CD14-positive monocyte (primary cell): Measurements from ENCODE around the gene ALKBH3. TPM values are rescaled to one million over a fixed set of nuclear protein-coding genes. Genes with fewer than 3 reads are reported as not detected.
A peak's percentile ranks its signal among the peaks of the same experiment; 100 is the strongest.

Experiments used
- DNase-seq, 3 donors: peaks; one replicate each; pipeline ENCODE4 v3.0.0-alpha.2; 2011 to 2022
- H2AFZ ChIP-seq: 2 replicates; pipeline ENCODE4 v1.6.0; 2012; ENCODE audit warnings: mild to moderate bottlenecking, low read depth, low read length, inconsistent platforms; ENCODE audit not compliant: insufficient read depth, poor library complexity, severe bottlenecking
- H3K27ac ChIP-seq, 2 donors: 1 replicate in 1 of 2; 2 replicates in 1 of 2; pipeline ENCODE4 v1.5.1; 2012 to 2013; ENCODE audit warnings: low read length in 2 of 2, control low read depth in 1 of 2, inconsistent platforms in 1 of 2, low read depth in 1 of 2, mild to moderate bottlenecking in 1 of 2
- H3K27me3 ChIP-seq, 2 donors: one replicate each; pipeline versions ENCODE4 v1.6.0 to v1.6.1; 2011 to 2013; ENCODE audit warnings: low read length in 2 of 2; ENCODE audit not compliant: control insufficient read depth in 2 of 2, insufficient read depth in 2 of 2
- H3K36me3 ChIP-seq, 2 donors: replicated peaks in 1 of 2; 1 replicate in 1 of 2; 2 replicates in 1 of 2; pipeline versions ENCODE4 v1.5.1 to v1.6.1; 2012 to 2013; ENCODE audit warnings: low read length in 2 of 2, control low read depth in 1 of 2, inconsistent platforms in 1 of 2, mild to moderate bottlenecking in 1 of 2; ENCODE audit not compliant: insufficient read depth in 2 of 2, control insufficient read depth in 1 of 2
- H3K4me1 ChIP-seq, 2 donors: 1 replicate in 1 of 2; 2 replicates in 1 of 2; pipeline versions ENCODE4 v1.5.1 to v1.6.1; 2012 to 2013; ENCODE audit warnings: low read length in 2 of 2, control low read depth in 1 of 2, inconsistent platforms in 1 of 2, mild to moderate bottlenecking in 1 of 2, moderate library complexity in 1 of 2; ENCODE audit not compliant: insufficient read depth in 2 of 2, control insufficient read depth in 1 of 2
- H3K4me2 ChIP-seq: replicated peaks from 2 replicates; pipeline ENCODE3; 2012; ENCODE audit warnings: low read length, moderate library complexity, mild to moderate bottlenecking; ENCODE audit not compliant: poor library complexity, severe bottlenecking; ENCODE audit errors: extremely low read depth
- H3K4me3 ChIP-seq, 3 experiments: fragments of 200-600 bp in 1 of 3; sonication (generic) in 1 of 3; replicated peaks in 1 of 3; 1 replicate in 2 of 3; 2 replicates in 1 of 3; pipeline ENCODE4 v1.5.1; 2011 to 2013; ENCODE audit warnings: low read length in 3 of 3, mild to moderate bottlenecking in 3 of 3, control low read depth in 2 of 3, low read depth in 2 of 3, inconsistent platforms in 1 of 3, moderate library complexity in 1 of 3
- H3K79me2 ChIP-seq: 2 replicates; pipeline ENCODE4 v1.6.0; 2012; ENCODE audit warnings: mild to moderate bottlenecking, control low read depth, inconsistent platforms, low read length, moderate library complexity; ENCODE audit not compliant: insufficient read depth
- H3K9ac ChIP-seq: 2 replicates; pipeline ENCODE4 v1.6.0; 2017; ENCODE audit warnings: low read length, mild to moderate bottlenecking; ENCODE audit not compliant: insufficient read depth, poor library complexity, severe bottlenecking
- H3K9me3 ChIP-seq, 2 donors: replicated peaks in 1 of 2; 1 replicate in 1 of 2; 2 replicates in 1 of 2; pipeline versions ENCODE4 v1.5.1 to v1.6.1; 2012 to 2013; ENCODE audit warnings: low read length in 2 of 2, control low read depth in 1 of 2; ENCODE audit not compliant: control insufficient read depth in 1 of 2, insufficient read depth in 1 of 2
- H4K20me1 ChIP-seq: 2 replicates; pipeline ENCODE4 v1.6.0; 2012; ENCODE audit warnings: mild to moderate bottlenecking, low read length, control low read depth, moderate library complexity; ENCODE audit not compliant: insufficient read depth
- H3K27ac Mint-ChIP-seq, 7 donors: one replicate each; pipeline ENCODE4 v1.8.0; 2020; ENCODE audit warnings: mild to moderate bottlenecking in 7 of 7, mixed read lengths in 7 of 7, moderate library complexity in 6 of 7, inconsistent platforms in 2 of 7
- H3K27me3 Mint-ChIP-seq, 3 donors: one replicate each; pipeline ENCODE4 v1.8.0; 2021 to 2022; ENCODE audit warnings: low read depth in 3 of 3, mild to moderate bottlenecking in 3 of 3, mixed read lengths in 3 of 3, moderate library complexity in 3 of 3, inconsistent platforms in 1 of 3
- H3K36me3 Mint-ChIP-seq, 2 donors: one replicate each; pipeline ENCODE4 v1.8.0; 2020; ENCODE audit warnings: mixed read lengths in 2 of 2, inconsistent platforms in 1 of 2, mild to moderate bottlenecking in 1 of 2
- H3K4me1 Mint-ChIP-seq: one replicate; pipeline ENCODE4 v1.8.0; 2020; ENCODE audit warnings: mild to moderate bottlenecking, mixed read lengths
- H3K4me3 Mint-ChIP-seq, 2 donors: one replicate each; pipeline ENCODE4 v1.8.0; 2020; ENCODE audit warnings: mild to moderate bottlenecking in 2 of 2, mixed read lengths in 2 of 2, moderate library complexity in 1 of 2
- H3K9me3 Mint-ChIP-seq, 7 donors: one replicate each; pipeline ENCODE4 v1.8.0; 2020 to 2022; ENCODE audit warnings: mixed read lengths in 7 of 7, mild to moderate bottlenecking in 6 of 7, moderate library complexity in 6 of 7, inconsistent platforms in 2 of 7
- WGBS: methylation state at CpG from one replicate; pipeline ENCODE4 v1.1.5; 2013; ENCODE audit warnings: missing lambda C conversion rate; ENCODE audit not compliant: insufficient coverage; 5-methylcytosine and 5-hydroxymethylcytosine counted together
- intact Hi-C, 2 donors: fragments of 100-400 bp; cut with micrococcal nuclease; formaldehyde crosslinking; loops; one replicate each; pipeline versions ENCODE4 v1.15.0 to v1.15.1; 2023
- polyA plus RNA-seq, 3 donors: library from polyadenylated mRNA; depleted of rRNA in 1 of 3; unstranded in 2 of 3; stranded (reverse) in 1 of 3; fragments of 300-500 nt in 2 of 3; fragments of >200 nt in 1 of 3; fragmentation: Illumina TruSeq in 2 of 3; gene quantifications; 1 replicate in 2 of 3; 2 replicates in 1 of 3; pipeline ENCODE4 v1.2.3, GENCODE V29; 2012 to 2021
- TF ChIP-seq, protein P1 (sequence below): fragments of 200-600 bp; IDR thresholded peaks from one replicate; pipeline ENCODE4 v1.8.0; 2022; ENCODE audit warnings: antibody characterized with exemption, mild to moderate bottlenecking

Gene ALKBH3
- polyA plus RNA-seq, 3 donors: 22.1 to 25.8 (median 22.7) TPM

DNA sequence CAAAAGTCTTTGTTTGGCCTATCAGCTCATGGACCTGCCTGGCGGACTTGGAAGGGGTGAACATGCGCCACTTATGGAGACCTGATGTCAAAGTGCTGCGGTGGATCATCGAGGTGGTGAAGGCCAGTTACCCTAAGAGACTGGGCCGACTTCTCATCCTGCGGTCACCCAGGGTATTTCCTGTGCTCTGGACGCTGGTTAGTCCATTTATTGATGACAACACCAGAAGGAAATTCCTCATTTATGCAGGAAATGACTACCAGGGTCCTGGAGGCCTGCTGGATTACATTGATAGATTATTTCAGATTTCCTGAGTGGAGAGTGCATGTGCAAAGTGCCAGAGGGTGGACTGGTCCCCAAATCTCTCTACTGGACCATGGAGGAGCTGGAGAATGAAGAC, 17.9 kb downstream of the ALKBH3 start:
- intact Hi-C loops: no loop called here
- 97% methylated on average over 7 of the region's 7 CpGs for WGBS
- H3K4me2 ChIP-seq: no peak overlapping the region

DNA sequence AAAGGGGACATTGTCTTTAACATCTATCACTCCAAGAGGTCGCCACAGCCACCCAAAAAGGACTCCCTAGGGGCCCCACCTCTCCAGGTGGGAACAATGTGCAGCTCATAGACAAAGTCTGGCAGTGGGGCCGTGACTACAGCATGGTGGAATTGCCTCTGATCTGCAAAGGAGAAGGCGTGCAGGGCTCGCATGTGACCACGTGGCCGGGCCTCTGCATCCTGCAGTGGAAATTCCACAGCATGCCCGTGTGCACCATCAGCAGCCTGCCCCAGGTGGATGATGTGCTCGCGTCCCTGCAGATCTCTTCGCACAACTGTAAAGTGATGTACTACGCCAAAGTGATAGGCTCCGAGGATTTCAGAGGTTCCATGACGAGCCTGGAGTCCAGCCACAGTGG, 18.5 kb downstream of the ALKBH3 start:
- peaks cover 0 to 2% (median 0%) of the 10 kb centered on the region in 7 donors for H3K9me3 Mint-ChIP-seq
- WGBS: 89% methylated on average over 13 of the region's 13 CpGs
- peaks cover 0 to 2% (median 0%) of the 10 kb centered on the region in 3 donors for H3K27me3 Mint-ChIP-seq

More for the DNA sequence above, 17.9 kb downstream of the ALKBH3 start:
- no peaks in the 10 kb centered on the region for H3K4me1 ChIP-seq
- no peak overlapping the region for H2AFZ ChIP-seq
- TF ChIP-seq, protein P1, sequence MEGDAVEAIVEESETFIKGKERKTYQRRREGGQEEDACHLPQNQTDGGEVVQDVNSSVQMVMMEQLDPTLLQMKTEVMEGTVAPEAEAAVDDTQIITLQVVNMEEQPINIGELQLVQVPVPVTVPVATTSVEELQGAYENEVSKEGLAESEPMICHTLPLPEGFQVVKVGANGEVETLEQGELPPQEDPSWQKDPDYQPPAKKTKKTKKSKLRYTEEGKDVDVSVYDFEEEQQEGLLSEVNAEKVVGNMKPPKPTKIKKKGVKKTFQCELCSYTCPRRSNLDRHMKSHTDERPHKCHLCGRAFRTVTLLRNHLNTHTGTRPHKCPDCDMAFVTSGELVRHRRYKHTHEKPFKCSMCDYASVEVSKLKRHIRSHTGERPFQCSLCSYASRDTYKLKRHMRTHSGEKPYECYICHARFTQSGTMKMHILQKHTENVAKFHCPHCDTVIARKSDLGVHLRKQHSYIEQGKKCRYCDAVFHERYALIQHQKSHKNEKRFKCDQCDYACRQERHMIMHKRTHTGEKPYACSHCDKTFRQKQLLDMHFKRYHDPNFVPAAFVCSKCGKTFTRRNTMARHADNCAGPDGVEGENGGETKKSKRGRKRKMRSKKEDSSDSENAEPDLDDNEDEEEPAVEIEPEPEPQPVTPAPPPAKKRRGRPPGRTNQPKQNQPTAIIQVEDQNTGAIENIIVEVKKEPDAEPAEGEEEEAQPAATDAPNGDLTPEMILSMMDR: no peak
- H3K36me3 ChIP-seq: peaks cover 58 to 94% of the 10 kb centered on the region in 2 donors
- no peaks in the 10 kb centered on the region for H3K79me2 ChIP-seq
- no peaks in the 10 kb centered on the region for H3K9me3 ChIP-seq
- no peak overlapping the region for H3K27ac Mint-ChIP-seq
- peaks cover 0 to 2% (median 0%) of the 10 kb centered on the region in 3 donors for H3K27me3 Mint-ChIP-seq
- H4K20me1 ChIP-seq: no peaks in the 10 kb centered on the region
- no peaks in the 10 kb centered on the region for H3K27me3 ChIP-seq
- H3K9me3 Mint-ChIP-seq: peaks cover 0 to 2% (median 0%) of the 10 kb centered on the region in 7 donors
- H3K27ac ChIP-seq: no peak overlapping the region
- no peak overlapping the region for H3K4me3 Mint-ChIP-seq
- peaks cover 72 to 83% of the 10 kb centered on the region in 2 donors for H3K36me3 Mint-ChIP-seq
- no peak overlapping the region for H3K4me3 ChIP-seq
- H3K4me1 Mint-ChIP-seq: no peaks in the 10 kb centered on the region
- no peak for DNase-seq
- no peak overlapping the region for H3K9ac ChIP-seq

More for the DNA sequence above, 18.5 kb downstream of the ALKBH3 start:
- TF ChIP-seq, protein P1: no peak
- no peaks in the 10 kb centered on the region for H3K4me1 Mint-ChIP-seq
- no peak overlapping the region for H2AFZ ChIP-seq
- no peaks in the 10 kb centered on the region for H3K4me1 ChIP-seq
- intact Hi-C loops: no loop called here
- H3K36me3 ChIP-seq: peaks cover 59 to 94% of the 10 kb centered on the region in 2 donors
- no peak for DNase-seq
- H3K4me2 ChIP-seq: no peak overlapping the region
- no peaks in the 10 kb centered on the region for H4K20me1 ChIP-seq
- H3K27ac ChIP-seq: no peak overlapping the region
- H3K4me3 Mint-ChIP-seq: no peak overlapping the region
- H3K36me3 Mint-ChIP-seq: peaks cover 73 to 82% of the 10 kb centered on the region in 2 donors
- H3K9ac ChIP-seq: no peak overlapping the region
- no peak overlapping the region for H3K4me3 ChIP-seq
- H3K9me3 ChIP-seq: no peaks in the 10 kb centered on the region
- H3K79me2 ChIP-seq: no peaks in the 10 kb centered on the region
- no peaks in the 10 kb centered on the region for H3K27me3 ChIP-seq
- peak overlapping the region in 1 of 7 donors; percentile 52 for H3K27ac Mint-ChIP-seq
